Measurements from ENCODE around the gene IGFALS.

The IGFALS gene

GRCh38 chr16:1744338-1744840 is 49.1 kb downstream of the IGFALS start:
- no peak for DNase-seq (ENCODE audit: low read depth)

DNA sequence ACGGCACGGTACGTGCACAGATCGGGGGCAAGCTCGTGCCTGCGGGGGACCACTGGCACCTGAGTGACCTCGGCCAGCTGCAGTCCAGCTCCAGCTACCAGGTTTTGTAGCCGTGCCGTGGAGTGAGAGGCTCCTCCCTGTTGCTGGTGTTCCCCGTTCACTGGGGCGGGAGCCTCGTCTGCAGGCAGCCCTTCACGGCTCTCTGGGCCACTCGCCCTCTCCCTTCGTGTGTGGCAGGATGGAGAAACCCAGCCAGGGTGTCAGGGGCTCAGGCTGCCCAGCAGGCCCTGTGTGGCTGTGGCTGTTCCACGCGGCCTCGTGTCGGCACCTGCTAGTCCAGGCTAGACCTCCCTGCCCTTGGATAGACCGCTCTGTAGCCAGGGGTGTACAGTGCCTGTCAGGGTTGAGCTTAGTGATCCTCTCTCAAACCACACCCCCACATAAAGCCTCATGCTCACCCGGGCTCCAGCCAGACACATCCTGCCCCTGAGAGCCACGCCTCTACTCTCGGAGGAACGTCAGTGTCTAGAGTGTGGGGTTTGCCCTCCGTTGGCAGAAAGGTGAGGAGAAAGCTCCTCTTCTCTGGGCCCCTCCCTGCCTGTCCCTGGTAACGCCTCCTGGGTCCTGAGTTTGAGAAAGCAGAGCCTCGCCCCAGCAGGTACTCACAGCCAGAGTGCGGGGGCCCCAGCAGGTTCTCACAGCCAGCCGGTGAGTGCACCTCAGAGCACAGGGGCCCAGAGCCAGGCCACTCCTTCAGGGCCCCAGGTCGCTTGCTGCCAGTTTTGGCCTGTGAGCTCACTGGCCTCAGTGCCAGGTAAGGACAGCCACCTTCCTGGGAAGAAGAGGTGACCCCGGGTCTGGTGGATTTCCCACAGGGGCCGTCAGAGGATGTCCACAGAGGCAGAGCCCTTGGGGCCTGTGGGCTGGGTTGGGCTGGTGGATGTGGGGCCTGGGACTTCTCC is 49.8 kb downstream of the IGFALS start:
- no peak for DNase-seq (ENCODE audit: low read depth)

- DNase-seq (ENCODE audit: low read depth) = no peak
Observed at GRCh38 chr16:1741553-1742165, 51.8 kb downstream of the IGFALS start.

GRCh38 chr16:1740781-1741490 is 52.6 kb downstream of the IGFALS start:
- no peak for DNase-seq (ENCODE audit: low read depth)

Data from GM04503 (cell line).